GM15510 (cell line): Measurements from ENCODE around the gene SLAMF8.

ENCODE experiments used
- POLR2A ChIP-seq: IDR thresholded peaks from 3 replicates; pipeline ENCODE4 v1.6.1; 2011; ENCODE audit warnings: borderline replicate concordance; ENCODE audit not compliant: insufficient read length; ENCODE audit errors: extremely low read depth

The SLAMF8 gene

DNA sequence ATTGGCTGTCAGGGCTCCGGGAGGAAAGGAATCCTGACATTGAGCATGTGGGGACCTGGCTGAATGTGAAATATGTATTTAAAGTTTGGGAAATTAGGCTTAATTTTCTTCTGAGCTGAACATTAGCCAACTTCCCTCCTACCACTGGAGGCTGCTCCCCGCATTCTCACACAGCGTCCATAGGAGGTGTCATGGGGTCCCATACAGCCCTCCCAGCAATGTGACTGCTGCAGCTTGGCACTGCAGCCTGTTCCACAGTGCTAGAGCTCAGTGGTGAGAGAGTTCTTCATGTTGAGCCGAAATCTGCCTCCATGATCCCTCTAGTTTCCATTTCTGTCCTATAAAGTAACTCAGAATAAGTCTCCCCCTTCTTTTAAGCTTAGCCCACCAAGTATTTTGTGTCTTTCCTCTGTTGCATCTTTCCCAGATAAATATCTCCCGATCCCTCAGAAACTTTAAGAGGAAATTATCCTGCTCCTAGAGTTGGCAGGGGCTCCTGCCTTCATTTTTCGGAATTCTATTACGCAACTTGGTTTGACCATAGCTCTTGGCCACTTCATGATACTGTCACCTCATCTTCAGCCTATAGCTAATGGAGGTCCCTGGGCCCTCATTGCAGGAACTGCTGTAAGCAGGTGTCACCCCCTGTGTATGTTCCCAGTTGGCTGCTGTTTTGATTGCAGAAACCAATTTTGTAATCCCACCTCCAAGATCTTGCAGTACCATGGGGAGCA lies 22.6 kb upstream of the SLAMF8 start:
- no peak for TF ChIP-seq POLR2A

DNA sequence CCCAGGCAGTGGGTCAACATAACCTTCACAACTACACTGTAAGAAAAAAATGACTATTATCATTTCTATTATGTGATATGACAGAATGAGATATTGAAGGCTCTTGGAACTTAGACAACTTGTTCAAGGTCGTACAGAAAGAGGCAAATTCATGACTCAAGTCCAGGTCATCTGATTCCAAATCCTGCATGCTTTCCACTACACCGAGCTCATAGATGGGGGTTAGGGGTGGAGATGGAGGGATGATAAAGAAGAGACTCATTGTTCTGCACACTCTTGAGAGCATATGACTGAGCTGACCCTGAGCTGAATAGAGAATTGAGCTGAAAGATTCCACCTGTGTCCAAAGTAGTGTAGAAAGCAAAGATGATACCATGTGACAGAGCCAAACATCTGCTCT lies 21.7 kb upstream of the SLAMF8 start:
- no peak for TF ChIP-seq POLR2A

DNA sequence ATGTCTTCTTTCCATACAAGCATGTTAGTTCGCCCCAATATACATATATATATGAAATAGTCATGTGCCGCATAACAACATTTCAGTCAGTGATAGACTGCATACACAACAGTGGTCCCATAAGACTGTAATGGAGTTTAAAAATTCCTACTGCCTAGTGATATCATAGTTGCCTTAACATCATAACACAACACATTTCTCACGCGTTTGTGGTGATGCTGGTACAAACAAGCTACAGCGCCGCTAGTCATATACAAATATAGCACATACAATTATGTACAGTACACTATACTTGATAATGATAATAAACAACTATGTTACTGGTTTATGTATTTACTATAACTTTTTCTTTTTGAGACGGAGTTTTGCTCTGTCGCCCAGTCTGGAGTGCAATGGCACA lies 10.7 kb upstream of the SLAMF8 start:
- TF ChIP-seq POLR2A: no peak

DNA sequence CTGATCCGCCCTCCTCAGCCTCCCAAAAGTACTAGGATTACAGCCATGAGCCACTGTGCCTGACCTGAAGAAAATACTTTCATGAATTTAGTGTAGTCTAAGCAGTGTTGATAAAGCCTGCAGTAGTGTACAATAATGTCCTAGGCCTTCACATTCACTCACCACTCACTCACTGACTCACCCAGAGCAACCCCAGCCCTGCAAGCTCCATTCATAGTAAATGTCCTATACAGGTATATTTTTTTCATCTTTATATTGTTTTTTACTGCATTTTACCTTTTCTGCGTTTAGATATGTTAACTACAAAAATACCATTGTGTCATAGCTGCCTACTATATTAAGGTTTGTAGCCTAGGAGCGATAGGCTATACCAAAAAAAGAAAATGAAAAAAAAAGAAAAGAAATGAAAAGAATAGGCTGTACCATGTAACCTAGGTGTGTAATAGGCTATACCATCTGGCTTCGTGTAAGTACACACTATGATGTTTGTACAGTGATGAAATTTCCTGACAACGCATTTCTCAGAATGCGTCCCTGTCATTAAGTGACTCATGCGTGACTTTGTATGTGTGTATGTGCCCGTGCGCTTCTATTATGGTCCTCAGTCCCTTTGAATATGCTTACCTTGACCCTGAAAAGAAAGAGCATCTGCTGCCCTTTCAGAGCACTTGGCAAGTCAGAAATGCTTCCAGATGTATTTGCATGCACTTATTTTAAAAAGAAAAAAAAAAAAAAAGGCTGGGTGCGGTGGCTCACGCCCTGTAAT lies 9.2 kb upstream of the SLAMF8 start:
- no peak for TF ChIP-seq POLR2A

DNA sequence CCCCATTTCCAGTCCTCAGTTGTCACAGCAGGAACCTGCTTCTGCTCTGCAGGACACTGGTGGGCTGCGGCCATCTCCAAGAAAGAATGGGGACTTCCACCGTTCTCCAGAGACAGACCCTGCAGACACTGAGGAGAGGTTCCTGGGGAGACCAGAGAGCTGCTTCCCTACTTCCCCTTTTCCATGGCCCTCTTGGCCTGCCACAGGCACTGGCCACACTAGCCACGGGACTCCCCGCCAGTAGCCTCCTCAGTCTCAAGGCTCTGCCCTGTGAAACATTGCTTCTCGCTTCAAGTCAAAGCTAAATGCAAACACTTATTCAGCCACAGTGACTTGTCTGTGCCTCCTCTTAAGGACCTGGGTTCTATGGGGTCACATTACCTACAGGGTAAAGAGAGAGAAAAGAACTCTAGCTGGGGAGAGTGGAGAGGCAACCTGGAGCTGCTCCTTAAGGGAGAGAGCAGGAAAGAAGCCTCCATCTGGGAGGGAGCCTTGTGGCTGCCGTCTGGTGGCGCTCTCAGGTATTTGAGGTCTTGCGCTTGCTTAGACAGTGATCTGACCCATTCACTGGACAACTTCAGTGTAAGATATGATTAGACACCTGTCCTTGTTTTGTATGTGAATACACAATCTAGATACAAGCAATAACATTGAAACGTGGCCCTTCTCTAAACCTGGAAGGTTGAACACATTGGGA lies 5.4 kb upstream of the SLAMF8 start:
- TF ChIP-seq POLR2A: no peak

DNA sequence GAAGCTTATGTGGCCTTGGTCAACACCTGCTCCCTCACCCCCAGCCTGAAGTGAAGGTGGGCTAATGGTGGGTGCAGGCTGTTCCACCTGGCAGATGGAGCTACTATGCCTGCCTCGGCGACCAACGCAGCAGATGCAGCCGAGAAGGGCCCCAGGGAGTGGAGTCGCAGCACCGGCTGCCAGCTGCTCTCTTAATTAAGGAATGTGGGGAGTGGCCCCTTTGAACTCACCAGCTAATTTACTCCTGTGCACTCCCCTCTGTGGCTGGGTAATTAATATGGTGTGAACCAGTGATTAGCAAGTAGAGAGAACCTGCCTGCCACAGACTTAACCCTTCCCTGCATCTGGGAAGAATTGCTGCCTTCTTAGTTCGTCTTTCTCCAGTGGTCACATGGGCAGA lies 3.3 kb upstream of the SLAMF8 start:
- TF ChIP-seq POLR2A: no peak

DNA sequence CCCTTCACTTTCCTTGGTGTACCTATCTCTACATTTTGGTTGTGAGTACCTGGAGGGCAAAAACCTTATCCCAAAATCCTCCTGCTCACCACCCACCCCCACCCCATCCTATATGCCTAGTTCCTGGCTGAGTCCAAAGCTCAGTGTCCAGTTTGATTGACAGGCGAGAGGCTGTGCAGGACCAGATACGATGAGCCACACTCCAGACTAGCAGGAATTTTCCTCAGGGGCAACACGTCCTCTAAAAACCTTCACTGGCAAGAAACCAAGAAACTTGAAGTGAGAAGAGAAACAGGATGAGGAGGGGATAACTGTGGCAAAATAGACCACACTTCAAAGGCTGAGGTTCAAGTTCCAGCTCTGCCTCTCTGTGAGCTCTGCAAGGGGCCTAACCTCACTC lies 1.1 kb upstream of the SLAMF8 start:
- no peak for TF ChIP-seq POLR2A

DNA sequence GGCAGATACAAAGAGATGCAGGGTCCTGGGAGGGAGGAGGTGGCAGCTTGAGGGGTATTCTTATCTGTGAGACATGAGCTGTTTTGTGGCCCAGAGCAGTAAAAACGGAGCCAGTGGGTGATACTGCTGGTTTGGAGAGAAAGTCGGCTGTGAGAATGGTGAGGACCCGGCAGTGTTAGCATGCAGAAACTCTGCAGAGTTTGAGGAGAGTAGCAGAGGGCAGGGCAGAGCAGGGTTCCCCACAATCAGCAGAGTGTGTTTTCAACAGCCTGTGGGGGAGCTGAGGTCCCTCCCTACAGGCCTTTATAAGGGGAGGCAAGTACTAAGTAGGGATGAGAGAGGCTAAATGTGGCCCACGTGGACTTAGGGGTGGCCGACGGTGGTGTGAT lies 423 bp downstream of the SLAMF8 start:
- TF ChIP-seq POLR2A: no peak

DNA sequence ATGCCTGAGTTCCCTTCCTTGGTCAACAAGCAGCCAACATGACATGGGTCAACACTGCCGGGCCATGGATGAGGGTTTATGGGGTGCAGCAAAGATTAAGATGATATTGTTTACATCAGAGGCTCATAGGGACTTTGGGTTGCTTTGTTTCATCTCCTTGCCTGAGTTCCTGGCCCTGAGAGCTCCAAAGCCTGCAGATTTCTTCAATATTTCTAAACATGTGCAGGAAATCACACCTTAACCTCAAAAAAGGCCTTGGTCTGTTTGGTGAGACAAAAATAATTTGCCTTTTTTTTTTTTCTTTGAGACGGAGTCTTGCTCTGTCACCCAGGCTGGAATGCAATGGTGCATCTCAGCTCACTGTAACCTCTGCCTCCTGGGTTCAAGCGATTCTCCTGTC lies 876 bp downstream of the SLAMF8 start:
- no peak for TF ChIP-seq POLR2A

DNA sequence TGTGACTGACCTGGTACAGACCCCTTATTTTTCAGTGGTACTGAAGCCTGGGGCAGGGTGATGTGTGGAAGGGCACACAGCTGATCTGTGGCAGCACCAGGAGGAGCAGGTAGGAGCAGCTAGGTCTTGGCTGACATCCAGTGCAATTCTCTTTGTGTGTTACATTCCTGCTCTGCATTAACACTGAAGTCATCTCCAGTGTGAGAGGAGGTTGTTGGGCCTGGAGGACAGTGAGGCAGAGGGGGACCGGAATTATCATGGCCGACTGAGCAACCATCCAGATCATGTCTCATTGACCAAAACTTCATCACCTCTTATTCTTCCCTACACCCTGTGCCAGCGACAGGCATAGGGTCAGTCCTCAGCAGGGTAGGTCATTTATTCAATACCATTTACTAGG lies 1.5 kb downstream of the SLAMF8 start:
- TF ChIP-seq POLR2A: no peak

DNA sequence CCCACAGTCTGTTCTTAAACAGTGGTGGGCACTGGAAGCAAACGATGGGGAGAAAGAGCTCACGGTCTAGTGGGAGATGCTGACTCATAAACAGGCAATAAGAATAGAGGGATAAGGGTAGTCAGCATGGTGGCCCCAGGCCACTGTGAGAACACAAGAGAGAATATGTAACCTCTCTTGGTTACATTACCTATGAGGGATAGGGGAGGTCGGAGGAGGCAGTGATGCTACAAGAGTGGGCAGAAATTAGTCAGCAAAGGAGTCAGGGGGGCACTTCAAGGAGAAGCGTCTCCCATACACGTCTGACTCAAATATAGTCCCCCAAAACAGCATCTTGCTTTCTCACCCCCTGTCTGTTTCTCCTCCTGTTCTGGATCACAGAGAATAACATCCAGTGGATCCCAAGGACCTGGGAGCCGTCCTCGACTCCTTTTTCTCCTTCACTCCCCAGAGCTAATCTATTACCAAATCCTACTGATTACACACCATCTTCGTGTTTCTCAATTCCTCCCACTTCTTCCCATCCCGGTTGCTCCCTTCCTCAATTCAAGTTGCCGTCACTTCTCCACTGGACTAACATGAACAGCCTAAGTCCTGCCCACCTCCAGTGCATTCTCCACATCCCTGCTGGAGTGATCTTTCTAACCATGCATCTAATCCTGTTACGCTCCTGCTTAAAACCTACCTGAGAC lies 2.1 kb downstream of the SLAMF8 start:
- TF ChIP-seq POLR2A: no peak

DNA sequence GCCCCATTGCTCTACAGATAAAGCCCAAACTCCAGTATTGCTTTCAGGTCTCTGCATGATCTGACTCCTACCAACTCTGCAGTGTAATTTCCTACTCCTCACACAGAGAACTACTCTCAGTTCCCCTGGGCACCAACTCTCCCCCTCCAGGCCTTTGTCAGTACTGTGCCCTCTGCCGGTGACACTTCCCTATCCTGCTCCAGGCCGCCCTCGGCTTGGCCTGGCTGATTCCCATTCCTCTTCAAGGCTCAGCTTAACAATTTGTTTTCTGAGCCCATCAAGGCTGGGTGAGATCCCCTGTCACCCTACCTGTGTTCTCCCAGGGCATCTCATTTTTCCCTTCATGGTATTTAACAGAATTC lies 2.6 kb downstream of the SLAMF8 start:
- no peak for TF ChIP-seq POLR2A

DNA sequence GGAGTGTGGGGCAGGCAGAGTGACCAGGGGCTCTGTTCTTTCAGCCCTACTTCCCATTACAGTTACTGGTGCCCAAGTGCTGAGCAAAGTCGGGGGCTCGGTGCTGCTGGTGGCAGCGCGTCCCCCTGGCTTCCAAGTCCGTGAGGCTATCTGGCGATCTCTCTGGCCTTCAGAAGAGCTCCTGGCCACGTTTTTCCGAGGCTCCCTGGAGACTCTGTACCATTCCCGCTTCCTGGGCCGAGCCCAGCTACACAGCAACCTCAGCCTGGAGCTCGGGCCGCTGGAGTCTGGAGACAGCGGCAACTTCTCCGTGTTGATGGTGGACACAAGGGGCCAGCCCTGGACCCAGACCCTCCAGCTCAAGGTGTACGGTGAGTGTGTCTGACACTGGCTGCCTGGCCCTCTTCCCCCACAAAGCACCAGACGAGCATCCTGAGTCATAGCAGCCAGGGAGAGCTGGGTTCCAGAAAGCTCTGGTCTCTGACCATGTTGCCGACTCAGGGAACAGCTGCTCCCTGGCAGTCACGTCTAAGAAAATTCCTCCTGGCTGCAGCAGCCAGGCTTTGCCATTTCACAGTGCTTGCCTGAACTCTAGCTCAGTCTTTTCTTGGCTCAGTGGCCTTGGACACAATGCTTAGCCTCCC lies 3.3 kb downstream of the SLAMF8 start:
- TF ChIP-seq POLR2A: no peak

DNA sequence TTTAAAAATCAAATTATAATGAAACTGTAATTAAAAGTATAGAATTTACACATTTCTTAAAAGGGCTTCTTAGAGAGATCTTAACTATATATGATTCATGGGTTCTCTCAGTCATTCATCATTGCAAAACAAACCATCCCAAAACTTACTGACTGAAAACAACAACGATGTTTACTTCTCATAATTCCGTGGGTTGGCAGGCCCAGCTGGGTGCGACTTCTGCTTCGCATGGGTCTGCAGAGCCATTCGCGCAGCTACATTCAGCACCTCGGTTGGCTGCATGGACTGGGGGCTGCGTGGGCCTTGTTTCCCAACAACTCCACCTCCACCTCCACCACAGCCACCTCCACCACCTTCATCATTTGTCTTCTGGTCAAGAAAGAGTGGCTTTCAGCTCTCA lies 4.0 kb downstream of the SLAMF8 start:
- no peak for TF ChIP-seq POLR2A
